CD8-positive, alpha-beta memory T cell (primary cell): ENCODE results near the gene SORBS2. TPM values are rescaled to one million over a fixed set of nuclear protein-coding genes. Genes with fewer than 3 reads are reported as not detected.

Source experiments
- CTCF ChIA-PET: fragments of 350-600 bp; sonication (Branson Sonifier 250); formaldehyde crosslinking; loops from one replicate; lab custom pipeline; 2021; ENCODE audit warnings: antibody characterized with exemption; lab: Charles Lee
- POLR2A ChIA-PET: fragments of 350-600 bp; sonication (Branson Sonifier 250); formaldehyde crosslinking; loops from one replicate; lab custom pipeline; 2021; ENCODE audit warnings: antibody characterized with exemption; lab: Charles Lee
- DNase-seq, 5 donors: peaks; one replicate each; pipeline versions ENCODE4 v3.0.0 to v3.0.0-alpha.2; 2020 to 2022; ENCODE audit warnings: mixed read lengths in 1 of 5
- H3K27ac ChIP-seq: one replicate; pipeline ENCODE4 v1.7.0; 2013; ENCODE audit warnings: low read depth, mild to moderate bottlenecking, low read length, moderate library complexity
- H3K27me3 ChIP-seq: 2 replicates; pipeline ENCODE4 v1.7.0; 2013; ENCODE audit warnings: low read length, mild to moderate bottlenecking; ENCODE audit not compliant: insufficient read depth, poor library complexity, severe bottlenecking
- H3K36me3 ChIP-seq: 2 replicates; pipeline ENCODE4 v1.7.0; 2013; ENCODE audit warnings: mild to moderate bottlenecking, low read length, moderate library complexity; ENCODE audit not compliant: insufficient read depth
- H3K4me1 ChIP-seq: 2 replicates; pipeline ENCODE4 v1.7.0; 2013; ENCODE audit warnings: mild to moderate bottlenecking, low read length, moderate library complexity; ENCODE audit not compliant: insufficient read depth
- H3K4me3 ChIP-seq: 2 replicates; pipeline ENCODE4 v1.7.0; 2013; ENCODE audit warnings: mild to moderate bottlenecking, low read length
- H3K9me3 ChIP-seq: 2 replicates; pipeline ENCODE4 v1.7.0; 2013; ENCODE audit warnings: mild to moderate bottlenecking, low read length
- H3K27ac Mint-ChIP-seq, 8 donors: one replicate each; pipeline ENCODE4 v1.8.0; 2020 to 2021; ENCODE audit warnings: mixed read lengths in 8 of 8, mild to moderate bottlenecking in 6 of 8, inconsistent platforms in 3 of 8, moderate library complexity in 3 of 8
- H3K27me3 Mint-ChIP-seq, 2 donors: one replicate each; pipeline ENCODE4 v1.8.0; 2020 to 2021; ENCODE audit warnings: mixed read lengths in 2 of 2, mild to moderate bottlenecking in 1 of 2, moderate library complexity in 1 of 2
- H3K36me3 Mint-ChIP-seq, 3 donors: one replicate each; pipeline ENCODE4 v1.8.0; 2020 to 2021; ENCODE audit warnings: mixed read lengths in 3 of 3, inconsistent platforms in 1 of 3, mild to moderate bottlenecking in 1 of 3
- H3K4me1 Mint-ChIP-seq, 3 donors: one replicate each; pipeline ENCODE4 v1.8.0; 2020 to 2021; ENCODE audit warnings: mixed read lengths in 3 of 3, inconsistent platforms in 1 of 3, mild to moderate bottlenecking in 1 of 3
- H3K4me3 Mint-ChIP-seq, 7 donors: one replicate each; pipeline ENCODE4 v1.8.0; 2020 to 2021; ENCODE audit warnings: mixed read lengths in 7 of 7, mild to moderate bottlenecking in 6 of 7, moderate library complexity in 4 of 7, inconsistent platforms in 2 of 7
- H3K9me3 Mint-ChIP-seq, 5 donors: one replicate each; pipeline ENCODE4 v1.8.0; 2020 to 2022; ENCODE audit warnings: mixed read lengths in 5 of 5, mild to moderate bottlenecking in 3 of 5, moderate library complexity in 2 of 5, inconsistent platforms in 1 of 5
- polyA plus RNA-seq: library from polyadenylated mRNA; unstranded; fragments of 300-500 nt; fragmentation: Illumina TruSeq; gene quantifications from one replicate; pipeline ENCODE4 v1.2.3, GENCODE V29; 2021
- total RNA-seq, 2 experiments: library from RNA; stranded (reverse); gene quantifications; one replicate each; pipeline ENCODE4 v1.2.3, GENCODE V29; 2021

Gene SORBS2
- total and polyA plus RNA-seq, 3 experiments from 2014 or later, result not detected

DNA sequence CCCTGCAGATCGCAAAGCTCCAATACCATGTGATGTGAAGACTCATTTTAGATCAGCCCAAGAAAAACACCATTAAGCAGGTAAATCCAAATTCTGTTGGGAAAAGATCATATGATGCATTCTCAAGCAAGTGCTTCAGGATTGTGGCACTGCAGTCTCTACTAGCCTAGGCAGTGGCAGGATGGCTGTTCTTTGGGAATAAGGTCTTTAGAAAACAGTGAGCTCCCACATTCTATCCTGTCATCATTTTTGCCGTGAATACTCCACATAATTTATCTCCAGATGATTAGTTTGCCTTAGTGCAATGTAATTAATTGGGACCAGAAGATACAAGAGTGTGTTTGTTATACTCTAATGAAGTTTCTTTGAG lies 18.9 kb downstream of the SORBS2 start:
- H3K36me3 ChIP-seq, result no peaks in the 10 kb centered on the region
- Mint-ChIP-seq H3K36me3 (no peaks in the 10 kb centered on the region), H3K27me3 (peaks cover 0 to 7% of the 10 kb centered on the region in 2 donors), H3K4me3 (no peak overlapping the region), H3K27ac (no peak overlapping the region), H3K4me1 (no peaks in the 10 kb centered on the region), H3K9me3 (peaks cover 0 to 2% (median 0%) of the 10 kb centered on the region in 5 donors)
- no peaks in the 10 kb centered on the region for H3K27me3 ChIP-seq
- no peaks in the 10 kb centered on the region for H3K9me3 ChIP-seq
- no peaks in the 10 kb centered on the region for H3K4me1 ChIP-seq
- ChIA-PET CTCF (no interaction called here), POLR2A (no interaction called here)
- no peak overlapping the region for H3K4me3 ChIP-seq
- DNase-seq, result no peak
- no peak overlapping the region for H3K27ac ChIP-seq

DNA sequence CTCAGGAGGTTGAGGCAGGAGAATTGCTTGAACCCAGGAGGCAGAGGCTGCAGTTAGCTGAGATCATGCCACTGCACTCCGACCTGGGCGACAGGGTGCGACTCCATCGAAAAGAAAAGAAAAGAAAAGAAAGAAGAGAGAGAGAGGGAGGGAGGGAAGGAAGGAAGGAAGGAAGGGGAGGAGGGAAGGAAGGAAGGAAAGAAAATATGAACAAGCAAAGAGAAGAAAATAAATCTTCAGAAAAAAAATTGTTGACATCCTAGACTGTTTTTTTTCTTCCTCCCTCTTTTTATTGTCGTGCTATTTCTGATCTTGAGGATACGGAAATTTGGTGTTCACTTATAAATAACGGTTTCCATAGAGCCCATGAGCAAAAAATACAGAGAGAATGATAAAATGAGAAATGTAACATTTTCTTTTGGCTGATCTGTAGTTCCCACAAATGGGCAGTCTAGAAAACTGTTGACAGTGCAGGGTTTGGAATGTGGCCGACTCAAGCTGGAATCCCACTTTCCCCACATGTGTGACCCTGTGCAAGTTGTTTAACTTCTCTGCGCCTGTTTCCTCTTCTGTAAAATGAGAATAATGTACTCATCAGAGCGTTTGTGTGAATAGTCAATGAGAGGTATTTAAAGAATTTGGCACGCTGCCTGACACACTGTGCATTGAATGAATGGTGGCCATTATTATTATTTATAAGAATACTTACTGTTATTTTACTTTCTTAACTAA lies 19.4 kb downstream of the SORBS2 start:
- DNase-seq, result no peak
- peaks cover 0 to 2% (median 0%) of the 10 kb centered on the region in 5 donors for H3K9me3 Mint-ChIP-seq
- Histone ChIP-seq H3K4me1 (no peaks in the 10 kb centered on the region), H3K36me3 (no peaks in the 10 kb centered on the region), H3K4me3 (no peak overlapping the region), H3K27me3 (no peaks in the 10 kb centered on the region), H3K9me3 (no peaks in the 10 kb centered on the region), H3K27ac (no peak overlapping the region)
- ChIA-PET POLR2A (no interaction called here), CTCF (interaction anchor here (0.6 kb wide), 1 partner anchor 1343 kb away, joined by 3 read pairs; no protein-coding TSS in a partner anchor)
- H3K4me1 Mint-ChIP-seq, result no peaks in the 10 kb centered on the region
- peaks cover 0 to 12% of the 10 kb centered on the region in 2 donors for H3K27me3 Mint-ChIP-seq
- no peaks in the 10 kb centered on the region for H3K36me3 Mint-ChIP-seq
- H3K4me3 Mint-ChIP-seq, result no peak overlapping the region
- no peak overlapping the region for H3K27ac Mint-ChIP-seq

DNA sequence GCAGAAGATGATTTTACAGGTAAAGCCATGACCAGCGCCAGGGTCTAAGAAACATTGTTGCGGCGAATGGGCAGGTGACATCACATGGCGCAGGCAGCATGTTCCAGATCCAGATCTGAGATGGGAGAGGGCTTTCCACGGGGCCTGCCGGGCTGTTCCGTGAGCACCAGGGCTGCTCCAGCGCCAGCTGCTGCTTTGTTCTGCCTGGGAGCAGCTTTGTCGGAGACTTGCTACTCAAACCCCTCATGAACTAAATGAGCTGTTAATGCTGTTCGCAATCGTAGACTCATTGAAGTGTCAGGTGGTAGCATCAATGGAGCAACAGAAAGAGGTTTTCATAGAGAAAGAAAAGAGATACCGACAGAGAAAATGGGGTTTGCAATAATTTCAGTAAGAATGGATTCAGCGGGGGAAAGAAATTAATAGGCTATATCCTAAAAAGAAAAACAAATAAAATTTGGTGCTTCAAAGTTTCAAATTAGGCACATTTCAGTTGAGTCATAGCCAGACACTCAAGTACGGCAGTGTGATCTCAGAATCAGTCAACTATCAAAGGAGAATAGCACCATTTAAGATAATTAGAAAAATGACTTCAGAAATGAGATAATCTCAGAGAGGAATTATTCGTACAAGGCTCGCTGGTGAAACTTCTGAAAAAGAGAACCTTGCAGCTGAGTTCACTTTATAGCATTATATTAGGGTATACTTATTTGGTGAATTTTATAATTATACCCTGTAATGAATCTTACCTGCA lies 23.9 kb downstream of the SORBS2 start:
- Histone ChIP-seq H3K27me3 (no peaks in the 10 kb centered on the region), H3K9me3 (no peaks in the 10 kb centered on the region), H3K36me3 (no peaks in the 10 kb centered on the region), H3K4me3 (no peak overlapping the region), H3K4me1 (no peaks in the 10 kb centered on the region), H3K27ac (no peak overlapping the region)
- H3K9me3 Mint-ChIP-seq, result peaks cover 0 to under 1% (median 0%) of the 10 kb centered on the region in 5 donors
- peaks cover 0 to 15% of the 10 kb centered on the region in 2 donors for H3K27me3 Mint-ChIP-seq
- CTCF ChIA-PET, result no interaction called here
- no peak overlapping the region for H3K4me3 Mint-ChIP-seq
- DNase-seq, result no peak
- POLR2A ChIA-PET, result no interaction called here
- H3K4me1 Mint-ChIP-seq, result no peaks in the 10 kb centered on the region
- H3K36me3 Mint-ChIP-seq, result no peaks in the 10 kb centered on the region
- H3K27ac Mint-ChIP-seq, result no peak overlapping the region

DNA sequence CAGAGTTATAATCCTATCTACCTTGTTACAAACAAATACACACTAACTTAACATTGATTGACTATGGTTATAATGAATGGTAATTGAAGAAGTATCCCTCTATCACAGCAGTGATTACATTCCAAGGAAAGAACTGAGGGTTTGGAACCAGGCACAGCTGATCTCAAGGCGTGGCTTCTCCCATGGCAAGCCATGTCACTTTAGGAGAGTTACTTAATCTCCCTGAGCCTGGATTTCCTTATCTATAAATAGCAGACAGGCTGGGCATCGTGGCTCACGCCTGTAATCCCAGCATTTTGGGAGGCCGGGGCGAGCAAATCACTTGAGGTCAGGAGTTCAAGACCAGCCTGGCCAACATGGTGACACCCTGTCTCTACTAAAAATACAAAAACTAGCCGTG lies 25.6 kb downstream of the SORBS2 start:
- H3K27ac ChIP-seq, result no peak overlapping the region
- Mint-ChIP-seq H3K27ac (no peak overlapping the region), H3K4me3 (no peak overlapping the region), H3K27me3 (peaks cover 0 to 14% of the 10 kb centered on the region in 2 donors), H3K9me3 (no peaks in the 10 kb centered on the region), H3K36me3 (no peaks in the 10 kb centered on the region), H3K4me1 (no peaks in the 10 kb centered on the region)
- H3K36me3 ChIP-seq, result no peaks in the 10 kb centered on the region
- no peaks in the 10 kb centered on the region for H3K27me3 ChIP-seq
- ChIA-PET POLR2A (no interaction called here), CTCF (no interaction called here)
- no peak for DNase-seq
- no peak overlapping the region for H3K4me3 ChIP-seq
- no peaks in the 10 kb centered on the region for H3K4me1 ChIP-seq
- no peaks in the 10 kb centered on the region for H3K9me3 ChIP-seq

DNA sequence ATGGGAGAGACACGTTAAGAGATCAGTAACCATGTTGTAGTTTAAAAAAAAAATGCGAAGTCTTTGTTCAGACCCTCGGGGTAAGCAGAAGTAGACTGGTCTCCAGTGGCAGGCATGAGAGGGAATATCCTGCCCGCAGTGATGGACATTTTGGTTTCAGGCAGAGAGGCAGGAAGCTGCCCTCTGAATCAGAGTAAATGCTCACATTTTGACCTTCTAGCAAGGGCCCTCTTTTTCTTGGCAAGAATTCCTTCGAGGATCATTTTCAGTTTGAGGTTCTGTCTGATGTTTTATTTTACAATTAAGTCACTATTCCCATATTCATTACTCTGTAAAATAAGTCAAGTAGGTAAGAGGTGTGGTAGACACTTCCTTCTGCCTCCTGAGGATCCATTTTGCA lies 28.4 kb downstream of the SORBS2 start:
- no peak for DNase-seq
- H3K36me3 Mint-ChIP-seq, result no peaks in the 10 kb centered on the region

DNA sequence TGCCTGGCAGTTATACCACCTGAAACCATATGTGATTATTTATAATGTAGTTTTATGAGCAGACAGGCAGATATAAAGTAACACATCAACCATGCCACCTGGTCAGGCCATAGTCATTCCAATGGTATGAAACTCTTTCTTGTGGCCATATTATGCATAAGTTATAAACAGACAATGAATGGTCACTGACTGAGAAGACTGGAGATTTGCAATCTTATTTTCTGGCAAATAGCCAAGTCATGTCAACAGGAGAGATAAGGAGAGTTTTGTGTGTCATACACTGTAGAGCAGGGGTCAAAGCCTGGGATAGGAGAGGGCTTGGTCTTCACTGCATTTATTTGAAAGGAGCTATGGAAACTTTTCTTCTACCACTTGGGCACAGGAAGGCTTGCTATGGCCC lies 29.5 kb downstream of the SORBS2 start:
- Histone ChIP-seq H3K27ac (no peak overlapping the region), H3K27me3 (no peaks in the 10 kb centered on the region), H3K9me3 (no peaks in the 10 kb centered on the region), H3K4me1 (no peaks in the 10 kb centered on the region), H3K36me3 (no peaks in the 10 kb centered on the region), H3K4me3 (no peak overlapping the region)
- H3K27ac Mint-ChIP-seq, result no peak overlapping the region
- DNase-seq, result no peak
- no peak overlapping the region for H3K4me3 Mint-ChIP-seq
- H3K36me3 Mint-ChIP-seq, result no peaks in the 10 kb centered on the region
- CTCF ChIA-PET, result no interaction called here
- no peaks in the 10 kb centered on the region for H3K9me3 Mint-ChIP-seq
- no peaks in the 10 kb centered on the region for H3K4me1 Mint-ChIP-seq
- peaks cover 0 to 7% of the 10 kb centered on the region in 2 donors for H3K27me3 Mint-ChIP-seq
- POLR2A ChIA-PET, result no interaction called here

More for the DNA sequence above, 28.4 kb downstream of the SORBS2 start:
- no peaks in the 10 kb centered on the region for H3K27me3 ChIP-seq
- CTCF ChIA-PET, result no interaction called here
- Mint-ChIP-seq H3K4me1 (no peaks in the 10 kb centered on the region), H3K27me3 (peaks cover 0 to 14% of the 10 kb centered on the region in 2 donors), H3K27ac (no peak overlapping the region), H3K9me3 (no peaks in the 10 kb centered on the region), H3K4me3 (no peak overlapping the region)
- no peaks in the 10 kb centered on the region for H3K36me3 ChIP-seq
- no peak overlapping the region for H3K27ac ChIP-seq
- H3K9me3 ChIP-seq, result no peaks in the 10 kb centered on the region
- no peak overlapping the region for H3K4me3 ChIP-seq
- H3K4me1 ChIP-seq, result no peaks in the 10 kb centered on the region
- POLR2A ChIA-PET, result no interaction called here

DNA sequence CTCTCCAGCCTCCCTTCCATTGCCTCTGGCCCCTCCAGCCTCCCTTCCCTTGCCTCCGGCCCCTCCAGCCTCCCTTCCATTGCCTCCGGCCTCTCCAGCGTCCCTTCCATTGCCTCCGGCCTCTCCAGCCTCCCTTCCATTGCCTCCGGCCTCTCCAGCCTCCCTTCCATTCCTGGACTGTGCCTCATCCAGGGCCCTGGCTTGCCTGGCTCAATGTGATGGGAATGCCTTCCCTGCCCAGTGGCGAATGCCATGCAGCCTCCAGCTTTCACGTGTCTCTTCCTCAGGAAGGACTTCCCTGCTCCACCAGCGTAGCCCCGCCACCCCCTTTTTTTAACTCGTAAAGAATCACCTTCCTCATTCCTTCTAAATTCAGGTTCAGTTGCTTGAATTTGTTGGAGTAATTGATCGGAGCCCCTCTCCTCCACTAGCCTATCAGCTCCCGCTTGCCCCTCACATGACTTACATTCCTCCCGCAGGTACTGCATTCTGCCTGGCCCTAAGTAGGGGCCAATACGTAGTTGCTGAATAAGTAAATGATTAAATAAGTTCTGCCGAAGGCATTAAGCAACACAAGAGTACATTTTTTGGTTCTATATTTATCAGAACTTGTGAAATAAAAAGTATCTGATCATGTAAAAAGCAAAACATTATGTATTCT lies 30.3 kb downstream of the SORBS2 start:
- Mint-ChIP-seq H3K27me3 (peaks cover 0 to 2% of the 10 kb centered on the region in 2 donors), H3K4me3 (no peak overlapping the region), H3K36me3 (no peaks in the 10 kb centered on the region)

DNA sequence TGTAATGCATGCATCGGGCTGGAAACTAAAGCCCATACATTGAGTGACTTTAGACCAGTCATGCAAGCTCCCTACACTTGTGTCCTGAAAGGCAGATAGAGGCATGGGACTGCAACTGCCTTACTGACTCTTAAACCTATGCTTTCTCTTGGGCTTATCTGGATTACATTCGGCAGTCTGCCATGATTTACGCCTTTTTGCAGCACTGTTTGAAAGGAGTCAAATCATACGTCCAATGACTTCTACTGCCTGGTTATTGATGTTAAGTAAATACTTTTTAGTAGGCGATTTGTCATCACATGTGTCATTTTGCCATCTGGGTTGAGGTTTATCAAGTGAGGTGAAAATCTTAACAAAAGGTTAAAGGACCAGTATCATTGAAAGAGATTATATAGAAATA lies 31.5 kb downstream of the SORBS2 start:
- Mint-ChIP-seq H3K9me3 (no peaks in the 10 kb centered on the region), H3K36me3 (no peaks in the 10 kb centered on the region), H3K4me3 (no peak overlapping the region), H3K27me3 (peaks cover 0 to 2% of the 10 kb centered on the region in 2 donors), H3K4me1 (no peaks in the 10 kb centered on the region), H3K27ac (no peak overlapping the region)
- ChIA-PET POLR2A (no interaction called here), CTCF (no interaction called here)
- DNase-seq, result no peak
- H3K27ac ChIP-seq, result no peak overlapping the region
- no peaks in the 10 kb centered on the region for H3K4me1 ChIP-seq
- H3K27me3 ChIP-seq, result no peaks in the 10 kb centered on the region
- H3K4me3 ChIP-seq, result no peak overlapping the region
- H3K9me3 ChIP-seq, result no peaks in the 10 kb centered on the region
- H3K36me3 ChIP-seq, result no peaks in the 10 kb centered on the region

More for the DNA sequence above, 30.3 kb downstream of the SORBS2 start:
- ChIA-PET CTCF (no interaction called here), POLR2A (no interaction called here)
- H3K4me1 Mint-ChIP-seq, result no peaks in the 10 kb centered on the region
- no peaks in the 10 kb centered on the region for H3K9me3 Mint-ChIP-seq
- no peaks in the 10 kb centered on the region for H3K27me3 ChIP-seq
- H3K36me3 ChIP-seq, result no peaks in the 10 kb centered on the region
- no peak for DNase-seq
- H3K27ac Mint-ChIP-seq, result no peak overlapping the region
- no peaks in the 10 kb centered on the region for H3K9me3 ChIP-seq
- no peaks in the 10 kb centered on the region for H3K4me1 ChIP-seq
- H3K27ac ChIP-seq, result no peak overlapping the region
- H3K4me3 ChIP-seq, result no peak overlapping the region
